Daoy (cell line): Measurements from ENCODE around the gene RBM15B. TPM values are rescaled to one million over a fixed set of nuclear protein-coding genes. Genes with fewer than 3 reads are reported as not detected.

ENCODE experiments used
- DNase-seq: peaks from one replicate; pipeline ENCODE4 v3.0.0-alpha.2; 2015; ENCODE audit warnings: low read depth
- total RNA-seq: library from RNA; depleted of rRNA; stranded (reverse); fragments of >200 nt; shearing (Covaris generic); gene quantifications from 2 replicates; pipeline ENCODE4 v1.2.3, GENCODE V29; 2014; rRNA removed

Gene RBM15B
- total RNA-seq, 1 experiment from 2014 or later = 12.6 TPM

DNA sequence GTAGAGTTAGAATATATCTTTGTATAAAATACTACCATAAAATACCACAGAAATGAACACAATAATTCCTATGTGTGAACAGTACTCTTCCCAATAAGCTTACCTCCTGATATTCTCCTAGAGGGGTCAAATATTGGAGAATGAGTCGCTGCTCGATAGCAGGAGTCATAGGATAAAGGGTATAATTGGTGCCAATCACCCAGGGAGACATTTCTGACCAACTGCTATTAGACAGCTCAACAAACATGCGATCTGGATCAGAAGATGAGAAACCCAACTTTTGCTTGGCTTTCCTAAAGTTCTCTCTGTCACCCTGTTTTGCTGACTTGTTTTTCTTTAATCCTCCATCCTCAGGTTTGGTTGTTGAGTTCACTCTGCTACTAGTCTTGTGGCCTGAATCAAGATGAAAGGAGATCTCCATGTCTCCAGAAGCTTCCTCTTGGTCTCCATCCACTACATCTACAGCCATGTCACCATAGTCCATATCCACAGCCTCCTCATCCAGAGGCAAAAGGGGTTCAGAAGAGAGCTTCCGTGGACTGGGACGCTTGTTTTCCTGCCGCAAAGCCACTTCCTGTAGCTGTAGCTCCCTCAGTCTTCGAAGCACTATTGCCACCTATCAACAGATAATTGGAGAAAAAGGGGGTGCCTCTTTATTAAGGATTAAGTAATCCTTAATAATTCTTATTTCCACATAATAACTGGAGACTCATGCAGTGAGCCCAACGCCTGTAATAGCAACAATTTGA is 50.4 kb downstream of the RBM15B start:
- no peak for DNase-seq

DNA sequence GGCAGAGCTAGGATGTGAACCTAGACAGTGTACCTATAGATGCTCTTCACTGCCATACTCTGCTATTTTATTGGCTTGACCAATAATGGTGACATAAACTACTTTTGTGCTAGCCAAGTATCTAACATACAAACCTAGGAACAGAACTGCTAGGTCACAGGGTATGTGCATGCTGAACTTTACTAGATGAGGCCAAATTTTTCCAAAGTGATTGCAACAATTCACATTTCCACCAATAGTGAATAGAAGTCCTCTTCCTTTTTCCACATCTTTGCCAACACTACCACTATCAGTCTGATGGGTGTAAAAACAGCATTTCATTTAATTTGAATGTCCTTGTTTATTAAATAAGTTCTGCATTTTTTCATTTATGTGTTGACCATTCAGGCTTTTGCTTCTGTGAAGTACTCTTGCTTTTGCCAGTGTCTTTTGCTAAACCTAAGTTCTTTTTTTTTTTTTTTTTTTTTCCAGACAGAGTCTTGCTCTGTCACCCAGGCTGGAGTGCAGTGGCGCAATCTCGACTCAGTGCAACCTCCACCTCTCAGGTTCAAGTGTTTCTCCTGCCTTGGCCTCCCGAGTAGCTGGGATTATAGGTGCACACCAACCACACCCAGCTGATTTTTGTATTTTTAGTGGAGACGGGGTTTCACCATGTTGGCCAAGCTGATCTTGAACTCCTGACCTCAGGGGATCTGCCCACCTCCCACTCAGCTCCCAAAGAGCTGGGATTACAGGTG is 54.6 kb downstream of the RBM15B start:
- no peak for DNase-seq

Other genes with a start within 250 kb of the RBM15B start
- 67.4 and 134 TPM in 2 replicates for gene MANF, start 6.0 kb upstream of the RBM15B start, total RNA-seq
- 11.4 and 13.9 TPM in 2 replicates for gene DCAF1, start 108.7 kb downstream of the RBM15B start, total RNA-seq
- 10.2 and 10.6 TPM in 2 replicates for gene RAD54L2, start 147.4 kb downstream of the RBM15B start, total RNA-seq